Measurements from ENCODE around the gene ZNF518A. TPM values are rescaled to one million over a fixed set of nuclear protein-coding genes. Genes with fewer than 3 reads are reported as not detected.
A peak's percentile ranks its signal among the peaks of the same experiment; 100 is the strongest.

ZNF518A gene
- total and polyA plus RNA-seq, 9 of the 15 experiments (the other 6 are each of a cell fraction or from before 2014, with no cell fraction given): 6.3 to 30.0 (median 17.4) TPM

GRCh38 chr10:96092999-96093767 lies 36.9 kb upstream of the ZNF518A start (continued):
- TF ChIP-seq, protein P1, sequence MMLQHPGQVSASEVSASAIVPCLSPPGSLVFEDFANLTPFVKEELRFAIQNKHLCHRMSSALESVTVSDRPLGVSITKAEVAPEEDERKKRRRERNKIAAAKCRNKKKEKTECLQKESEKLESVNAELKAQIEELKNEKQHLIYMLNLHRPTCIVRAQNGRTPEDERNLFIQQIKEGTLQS (IDR thresholded peaks at IDR 0.05): peak; percentile 54; the same call in 1 of the 2 replicates
- TF ChIP-seq, protein P1 (CRISPR knock-in tag; conservative IDR thresholded peaks at IDR 0.05): no peak
- TF ChIP-seq, protein P2, sequence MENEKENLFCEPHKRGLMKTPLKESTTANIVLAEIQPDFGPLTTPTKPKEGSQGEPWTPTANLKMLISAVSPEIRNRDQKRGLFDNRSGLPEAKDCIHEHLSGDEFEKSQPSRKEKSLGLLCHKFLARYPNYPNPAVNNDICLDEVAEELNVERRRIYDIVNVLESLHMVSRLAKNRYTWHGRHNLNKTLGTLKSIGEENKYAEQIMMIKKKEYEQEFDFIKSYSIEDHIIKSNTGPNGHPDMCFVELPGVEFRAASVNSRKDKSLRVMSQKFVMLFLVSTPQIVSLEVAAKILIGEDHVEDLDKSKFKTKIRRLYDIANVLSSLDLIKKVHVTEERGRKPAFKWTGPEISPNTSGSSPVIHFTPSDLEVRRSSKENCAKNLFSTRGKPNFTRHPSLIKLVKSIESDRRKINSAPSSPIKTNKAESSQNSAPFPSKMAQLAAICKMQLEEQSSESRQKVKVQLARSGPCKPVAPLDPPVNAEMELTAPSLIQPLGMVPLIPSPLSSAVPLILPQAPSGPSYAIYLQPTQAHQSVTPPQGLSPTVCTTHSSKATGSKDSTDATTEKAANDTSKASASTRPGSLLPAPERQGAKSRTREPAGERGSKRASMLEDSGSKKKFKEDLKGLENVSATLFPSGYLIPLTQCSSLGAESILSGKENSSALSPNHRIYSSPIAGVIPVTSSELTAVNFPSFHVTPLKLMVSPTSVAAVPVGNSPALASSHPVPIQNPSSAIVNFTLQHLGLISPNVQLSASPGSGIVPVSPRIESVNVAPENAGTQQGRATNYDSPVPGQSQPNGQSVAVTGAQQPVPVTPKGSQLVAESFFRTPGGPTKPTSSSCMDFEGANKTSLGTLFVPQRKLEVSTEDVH (IDR thresholded peaks at IDR 0.05; ENCODE audit: low read depth, partially characterized antibody): no peak
- no peak for TF ChIP-seq ZNF707 (CRISPR knock-in tag; conservative IDR thresholded peaks at IDR 0.05)
- no peak for TF ChIP-seq ZNF121 (CRISPR knock-in tag; conservative IDR thresholded peaks at IDR 0.05)
- TF ChIP-seq MXI1 (IDR thresholded peaks at IDR 0.05; ENCODE audit: low read depth, low read length): no peak
- TF ChIP-seq MCM3 (IDR thresholded peaks at IDR 0.05): no peak
- TF ChIP-seq HNRNPUL1 (IDR thresholded peaks at IDR 0.05; ENCODE audit: low read length): no peak
- TF ChIP-seq VEZF1 (CRISPR knock-in tag; IDR thresholded peaks at IDR 0.05): 0 out of 2 replicates have a peak, but pooled peaks have one; percentile 16
- no peak for TF ChIP-seq EP300 (IDR thresholded peaks at IDR 0.05; ENCODE audit: low read length)
- no peak for TF ChIP-seq HMGN3 (IDR thresholded peaks at IDR 0.05; ENCODE audit: borderline replicate concordance, extremely low read depth, insufficient read length, low read depth, low read length)
- TF ChIP-seq ATF7 (IDR thresholded peaks at IDR 0.05): peak; percentile 69
- TF ChIP-seq ZBED1 (IDR thresholded peaks at IDR 0.05): no peak
- no peak for TF ChIP-seq RBM39 (optimal IDR thresholded peaks at IDR 0.05; ENCODE audit: low read depth, low read length)
- TF ChIP-seq NR3C1 (CRISPR knock-in tag; IDR thresholded peaks at IDR 0.05): no peak
- no peak for TF ChIP-seq E2F3 (CRISPR knock-in tag; IDR thresholded peaks at IDR 0.05)
- TF ChIP-seq ZNF354B (CRISPR knock-in tag; IDR thresholded peaks at IDR 0.05): no peak
- no peak for TF ChIP-seq BRF1 (IDR thresholded peaks at IDR 0.05; ENCODE audit: borderline replicate concordance, extremely low read depth, insufficient read length)
- TF ChIP-seq RBM17 (IDR thresholded peaks at IDR 0.05; ENCODE audit: borderline replicate concordance, low read depth, low read length): no peak
- TF ChIP-seq AFF1 (IDR thresholded peaks at IDR 0.05; ENCODE audit: low read depth in 1 of 2, partially characterized antibody in 2 of 2): peak in 1 of 2 experiments; percentile 89
